GM21390 (cell line): Measurements from ENCODE around the gene RIPOR3.
A peak's percentile ranks its signal among the peaks of the same experiment; 100 is the strongest.
"Not testable (repeated sequence)": the region's sequence is repeated elsewhere in the genome, so short reads cannot be mapped to it uniquely, and the experiment has no call there.

Experiments
- ATAC-seq: cut with Tn5 transposase; IDR thresholded peaks from one replicate; pipeline ENCODE4 v1.9.1; 2021; ENCODE audit not compliant: unreplicated experiment

RIPOR3 gene

GRCh38 chr20:50559856-50560638 is 131.3 kb downstream of the RIPOR3 start:
- no peak for ATAC-seq

GRCh38 chr20:50559149-50559548 is 132.2 kb downstream of the RIPOR3 start:
- ATAC-seq = no peak

GRCh38 chr20:50558483-50558925 is 132.8 kb downstream of the RIPOR3 start:
- ATAC-seq = no peak

DNA sequence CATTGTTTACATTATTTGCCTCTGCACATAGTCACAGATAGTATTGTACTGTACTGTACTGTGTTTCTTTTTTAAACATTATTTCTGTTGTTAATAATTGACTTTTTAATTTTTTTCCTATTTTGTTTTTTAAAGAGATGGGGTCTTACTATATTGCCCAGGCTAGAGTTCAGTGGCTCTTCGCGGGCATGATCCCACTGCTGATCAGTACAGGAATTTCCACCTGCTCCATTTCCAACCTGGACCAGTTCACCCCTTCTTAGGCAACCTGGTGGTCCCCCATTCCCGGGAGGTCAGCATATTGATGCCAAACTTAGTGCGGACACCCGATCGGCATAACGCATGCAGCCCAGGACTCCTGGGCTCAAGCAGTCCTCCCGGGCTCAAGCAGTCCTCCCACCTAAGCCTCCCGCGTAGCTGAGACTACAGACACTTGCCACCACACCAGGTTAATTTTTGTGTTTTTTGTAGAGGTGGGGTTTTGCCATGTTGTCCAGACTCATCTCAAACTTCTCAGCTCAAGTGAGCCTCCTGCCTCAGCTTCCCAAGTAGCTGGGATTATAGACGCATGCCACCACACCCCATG is 133.7 kb downstream of the RIPOR3 start:
- ATAC-seq = no peak

GRCh38 chr20:50555662-50556061 is 135.7 kb downstream of the RIPOR3 start:
- ATAC-seq = no peak

DNA sequence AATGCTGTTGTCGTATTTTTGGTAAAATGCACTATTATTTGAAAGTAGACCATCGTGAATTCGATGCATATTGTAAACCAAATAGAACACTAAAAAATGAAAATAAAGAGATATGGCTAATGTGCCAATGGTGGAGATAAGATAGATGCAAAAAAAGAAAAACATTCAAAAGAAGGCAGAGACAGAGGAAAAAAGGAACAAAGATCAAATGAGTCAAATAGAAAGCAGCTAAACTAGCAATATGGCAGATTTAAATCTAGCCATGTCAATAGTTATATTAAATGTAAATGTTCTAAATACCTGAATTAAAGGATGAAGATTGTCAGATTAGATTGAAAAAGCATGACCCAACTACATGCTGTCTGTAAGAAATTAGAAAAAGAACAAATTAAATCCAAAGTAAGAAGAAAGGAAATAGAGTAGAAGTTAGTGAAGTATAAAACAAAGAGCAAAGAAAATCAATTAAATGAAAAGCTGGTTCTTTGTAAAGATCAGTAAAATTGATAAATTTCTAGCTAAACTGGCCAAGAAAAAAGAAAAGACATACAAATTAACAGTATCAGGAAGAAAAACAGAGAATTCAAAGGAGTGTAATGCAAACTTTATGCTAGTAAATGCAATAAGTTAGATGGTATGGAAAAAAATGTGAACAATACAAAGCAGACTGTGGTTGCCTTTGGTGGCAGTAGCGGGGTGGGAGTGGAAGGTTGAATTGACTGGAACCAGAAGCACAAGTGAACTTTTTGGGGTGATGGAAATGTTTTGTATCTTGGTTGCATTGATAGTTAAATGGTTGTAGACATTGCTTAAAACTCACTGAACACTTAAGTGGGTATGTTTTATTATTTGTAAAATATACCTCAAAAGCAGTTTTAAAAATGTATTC is 136.4 kb downstream of the RIPOR3 start:
- no peak for ATAC-seq

GRCh38 chr20:50552979-50553378 is 138.4 kb downstream of the RIPOR3 start:
- no peak for ATAC-seq

DNA sequence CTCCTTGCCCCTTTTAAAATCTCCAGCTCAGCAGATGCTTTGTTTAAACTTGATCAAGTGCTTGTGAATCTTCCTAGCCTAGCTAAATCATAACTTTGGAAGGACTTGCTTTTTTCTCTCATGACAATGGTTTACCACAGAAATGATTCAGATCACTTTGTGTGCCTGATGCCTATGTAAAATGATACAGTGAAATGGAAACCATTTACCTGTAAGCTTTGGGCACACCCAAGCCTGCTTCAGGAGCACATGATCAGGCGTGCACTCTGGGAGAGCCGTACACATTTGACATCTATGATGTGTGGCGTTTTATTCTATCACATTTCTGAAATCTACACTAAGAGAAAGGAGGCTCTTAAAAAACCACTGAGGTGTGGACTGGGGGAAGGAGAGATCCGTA is 140.1 kb downstream of the RIPOR3 start:
- no peak for ATAC-seq

DNA sequence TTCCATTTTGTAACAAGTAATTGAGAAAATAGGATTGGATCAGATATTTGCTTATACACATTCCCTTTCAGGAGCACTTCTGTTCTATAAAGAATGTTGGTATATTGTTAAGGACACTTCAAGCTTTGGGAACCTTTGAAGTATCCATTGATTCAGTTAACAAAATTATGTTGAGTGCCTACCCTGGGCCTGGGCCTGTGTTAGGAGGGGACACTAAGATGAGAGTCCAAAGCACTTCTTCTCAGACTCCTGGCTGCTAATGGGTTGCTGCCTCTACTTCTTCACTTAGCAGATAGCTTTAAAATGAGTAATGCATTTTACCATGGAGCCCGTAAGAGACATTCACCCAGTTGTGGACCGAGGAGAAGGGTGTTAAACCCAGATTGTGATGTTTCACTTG is 140.8 kb downstream of the RIPOR3 start:
- ATAC-seq = no peak

DNA sequence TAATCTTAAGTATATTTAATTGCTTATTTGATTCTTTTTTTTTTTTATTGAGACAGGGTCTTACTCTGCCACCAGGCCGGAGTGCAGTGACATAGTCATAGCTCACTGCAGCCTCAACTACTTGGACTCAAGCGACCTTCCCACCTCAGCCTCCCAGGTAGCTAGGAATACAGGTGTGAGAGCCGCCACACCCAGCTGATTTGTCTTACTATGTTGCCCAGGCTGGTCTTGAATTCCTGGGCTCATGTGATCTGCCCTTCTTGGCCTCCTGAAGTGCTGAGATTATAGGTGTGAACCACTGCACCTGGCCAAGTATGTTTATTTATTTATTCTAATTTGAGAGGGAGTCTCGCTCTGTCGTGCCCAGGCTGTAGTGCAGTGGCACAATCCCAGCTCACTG is 142.9 kb downstream of the RIPOR3 start:
- no peak for ATAC-seq

DNA sequence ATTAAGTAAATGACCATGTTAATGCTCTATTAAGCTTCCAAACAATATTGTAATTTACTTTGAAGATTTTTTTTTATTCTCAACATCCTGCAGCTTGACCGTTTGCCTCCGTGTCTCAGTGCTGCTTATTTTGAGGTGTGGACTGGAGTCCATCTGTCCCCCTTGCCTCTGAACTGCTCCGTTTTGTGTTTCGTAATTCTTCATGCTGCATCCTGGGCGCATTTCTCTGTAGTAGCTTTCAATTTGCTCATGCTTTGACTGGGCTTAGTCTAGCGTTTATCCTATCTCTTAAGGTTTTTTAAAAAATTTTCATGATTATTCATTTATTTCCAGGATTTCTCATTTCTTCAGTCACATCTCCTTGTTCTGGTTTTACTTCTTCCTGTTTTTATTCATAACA is 143.4 kb downstream of the RIPOR3 start:
- ATAC-seq = no peak

DNA sequence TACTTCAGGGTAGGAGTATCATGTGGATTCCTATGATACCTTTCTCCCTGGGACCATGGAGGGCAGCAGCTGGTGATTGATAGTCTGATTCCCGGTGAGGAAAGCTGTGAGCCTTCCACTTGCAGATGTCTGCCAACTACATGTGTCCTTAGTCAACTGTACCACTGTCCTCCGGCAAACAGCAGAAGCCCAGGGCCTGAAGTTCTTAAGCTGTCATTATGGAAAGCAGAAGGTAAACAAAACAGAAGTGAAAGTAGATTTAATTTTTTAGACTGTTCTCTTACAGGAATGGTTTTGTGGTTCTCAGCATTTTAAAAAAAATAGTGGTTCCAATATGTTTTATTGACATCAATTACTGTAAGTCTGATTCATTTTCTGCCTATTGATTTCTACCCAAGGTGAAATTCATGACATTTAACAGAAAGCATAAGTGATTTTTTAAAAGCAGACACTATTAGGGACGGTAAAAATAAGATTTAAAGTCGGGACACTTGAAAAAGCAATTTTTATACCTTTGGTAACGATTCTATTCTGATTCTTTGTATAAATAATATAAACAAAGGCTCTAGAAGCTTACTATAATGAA is 144.5 kb downstream of the RIPOR3 start:
- no peak for ATAC-seq

GRCh38 chr20:50545126-50545525 is 146.2 kb downstream of the RIPOR3 start:
- ATAC-seq = no peak

- no peak for ATAC-seq
These were observed 148.0 kb downstream of the RIPOR3 start for GRCh38 chr20:50543326-50543725.

- peak; percentile 42 for ATAC-seq
These were observed 149.7 kb downstream of the RIPOR3 start for GRCh38 chr20:50541606-50542041.

DNA sequence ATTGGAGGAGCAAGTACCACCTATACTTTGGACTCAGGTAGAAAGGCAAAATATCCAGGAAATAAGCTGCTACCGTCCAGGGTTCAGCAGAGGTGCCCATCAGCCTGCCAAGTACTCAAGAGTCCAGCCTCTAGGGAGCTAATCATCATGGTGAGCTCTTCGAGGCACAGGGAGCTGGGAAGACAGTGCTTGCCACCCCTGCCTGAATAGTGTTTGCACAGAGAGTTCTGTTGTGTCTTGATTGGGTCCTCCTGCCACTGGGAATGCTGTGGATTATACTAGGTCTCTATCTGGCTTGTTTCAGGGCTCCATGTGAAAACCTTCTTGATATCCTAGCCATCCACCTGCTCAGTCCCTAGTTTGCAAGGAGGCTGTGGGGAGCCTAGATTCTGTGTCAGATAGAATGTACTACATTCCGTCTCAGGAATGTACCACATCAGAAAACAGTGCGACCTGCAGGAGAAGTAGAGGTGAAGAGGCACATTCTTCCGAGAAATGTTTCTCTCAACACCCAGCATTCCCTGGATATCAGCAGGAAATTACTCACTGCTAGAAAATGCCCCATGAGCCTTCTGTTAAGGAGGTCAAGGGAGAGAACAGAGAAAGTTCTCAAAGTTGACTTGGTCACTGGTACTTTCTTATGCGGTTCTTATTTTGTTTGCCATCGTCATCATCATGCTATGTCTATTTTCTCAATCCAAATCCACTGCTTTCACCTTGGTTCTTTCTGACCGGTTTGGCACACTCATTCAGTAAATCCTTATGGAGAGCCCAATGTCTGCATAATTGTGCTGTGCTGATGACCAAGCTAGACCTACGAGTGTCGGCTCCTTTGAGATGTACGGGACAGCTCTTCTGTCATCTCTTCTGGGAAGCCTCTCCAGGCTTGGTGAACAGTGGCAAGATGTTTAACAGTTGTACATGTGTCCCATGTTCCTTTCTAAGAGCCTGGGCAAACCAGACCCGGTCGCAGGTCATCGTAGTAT is 150.4 kb downstream of the RIPOR3 start:
- ATAC-seq = peak; percentile 12

DNA sequence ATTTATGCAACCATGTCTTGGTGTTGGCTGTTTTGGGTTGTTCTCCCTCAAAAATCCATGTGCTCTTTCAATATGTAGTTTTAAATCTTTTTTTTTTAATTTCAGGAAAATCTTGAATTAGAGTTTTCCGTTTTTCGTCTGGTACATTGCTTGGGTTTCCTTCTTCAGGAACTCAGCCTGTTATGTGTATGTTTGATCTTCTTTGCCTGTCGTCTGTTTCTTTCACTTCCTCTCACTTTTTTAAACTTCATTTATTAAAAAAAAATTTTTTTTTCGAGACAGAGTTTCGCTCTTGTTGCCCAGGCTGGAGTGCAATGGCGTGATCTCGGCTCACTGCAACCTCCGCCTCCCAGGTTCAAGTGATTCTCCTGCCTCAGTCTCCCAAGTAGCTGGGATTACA is 151.5 kb downstream of the RIPOR3 start:
- ATAC-seq = not testable (repeated sequence)

GRCh38 chr20:50538276-50538675 is 153.1 kb downstream of the RIPOR3 start:
- ATAC-seq = no peak

- ATAC-seq = no peak
These were observed 153.7 kb downstream of the RIPOR3 start for GRCh38 chr20:50537546-50538201.

GRCh38 chr20:50536333-50536732 is 155.0 kb downstream of the RIPOR3 start:
- no peak for ATAC-seq
